GM12874 (cell line): ENCODE measurements around the gene MTFMT.

Experiments used
- CTCF ChIP-seq: IDR thresholded peaks from 2 replicates; pipeline ENCODE4 v1.5.1; 2011; ENCODE audit warnings: low read depth, mild to moderate bottlenecking, control low read depth, low read length, moderate library complexity; ENCODE audit not compliant: insufficient read depth

The MTFMT gene

GRCh38 chr15:65069779-65070546 is 40.5 kb upstream of the MTFMT start:
- TF ChIP-seq CTCF = no peak

- TF ChIP-seq CTCF = no peak
Measured at GRCh38 chr15:65069179-65069578, 39.7 kb upstream of the MTFMT start.

GRCh38 chr15:65068403-65068788 is 39.0 kb upstream of the MTFMT start:
- no peak for TF ChIP-seq CTCF

- TF ChIP-seq CTCF = no peak
Measured at GRCh38 chr15:65067645-65068402, 38.4 kb upstream of the MTFMT start, which contains the start of gene RASL12. TSS of gene RASL12 (minus strand) at chr15:65067991. CDS start at chr15:65067835, 156 bp downstream.

GRCh38 chr15:65067317-65067644 is 37.8 kb upstream of the MTFMT start:
- no peak for TF ChIP-seq CTCF

GRCh38 chr15:65066635-65067316 is 37.3 kb upstream of the MTFMT start:
- TF ChIP-seq CTCF = no peak

- no peak for TF ChIP-seq CTCF
Measured at GRCh38 chr15:65066001-65066634, 36.7 kb upstream of the MTFMT start.
